Measurements from ENCODE around the gene CPNE1.
A peak's percentile ranks its signal among the peaks of the same experiment; 100 is the strongest.

The CPNE1 gene

GRCh38 chr20:35652641-35653429, 11.9 kb downstream of the CPNE1 start:
- no peak for DNase-seq

GRCh38 chr20:35651958-35652357, 12.7 kb downstream of the CPNE1 start:
- DNase-seq: no peak

GRCh38 chr20:35650632-35651031, 14.1 kb downstream of the CPNE1 start:
- DNase-seq: no peak

GRCh38 chr20:35648836-35649235, 15.9 kb downstream of the CPNE1 start:
- DNase-seq: no peak

- no peak for DNase-seq
These were observed 19.9 kb downstream of the CPNE1 start for GRCh38 chr20:35644806-35645205.

- DNase-seq: no peak
These were observed 21.7 kb downstream of the CPNE1 start for GRCh38 chr20:35643045-35643444.

- DNase-seq: no peak
These were observed 23.0 kb downstream of the CPNE1 start for GRCh38 chr20:35641743-35642142.

- DNase-seq: no peak
These were observed 24.0 kb downstream of the CPNE1 start for GRCh38 chr20:35640724-35641123.

GRCh38 chr20:35638751-35639150, 25.9 kb downstream of the CPNE1 start:
- no peak for DNase-seq

- no peak for DNase-seq
These were observed 27.4 kb downstream of the CPNE1 start for GRCh38 chr20:35637276-35637675.

GRCh38 chr20:35636095-35636494, 28.6 kb downstream of the CPNE1 start:
- no peak for DNase-seq

- no peak for DNase-seq
These were observed 29.0 kb downstream of the CPNE1 start for GRCh38 chr20:35635652-35636051.

GRCh38 chr20:35632539-35633115, 32.1 kb downstream of the CPNE1 start:
- DNase-seq: no peak

GRCh38 chr20:35630636-35631035, 34.1 kb downstream of the CPNE1 start:
- DNase-seq: no peak

- no peak for DNase-seq
These were observed 35.1 kb downstream of the CPNE1 start for GRCh38 chr20:35629427-35630145.

GRCh38 chr20:35627121-35627520, 37.6 kb downstream of the CPNE1 start:
- DNase-seq: no peak

- DNase-seq: no peak
These were observed 38.2 kb downstream of the CPNE1 start for GRCh38 chr20:35626386-35627001.

GRCh38 chr20:35625584-35626385, 38.9 kb downstream of the CPNE1 start:
- no peak for DNase-seq

- DNase-seq: no peak
These were observed 43.1 kb downstream of the CPNE1 start for GRCh38 chr20:35621560-35621946.

GRCh38 chr20:35620818-35621559, 43.7 kb downstream of the CPNE1 start:
- DNase-seq: no peak

- DNase-seq: peak; percentile 88 to 98
These were observed 45.3 kb downstream of the CPNE1 start for GRCh38 chr20:35619196-35620095.
